ENCODE results near the gene HSH2D. TPM values are rescaled to one million over a fixed set of nuclear protein-coding genes. Genes with fewer than 3 reads are reported as not detected.

The HSH2D gene
- total RNA-seq, 4 donors from 2014 or later: 0.52 to 0.83 (median 0.75) TPM; not detected in 1

GRCh38 chr19:16135430-16136127 lies 7.9 kb upstream of the HSH2D start:
- H3K4me1 ChIP-seq: no peaks in the 10 kb centered on the region
- H3K27ac ChIP-seq (replicated peaks in 1 of 4): no peak overlapping the region
- H3K36me3 ChIP-seq: peaks cover 22 to 40% (median 35%) of the 10 kb centered on the region in 4 donors
- intact Hi-C loops (cut with DNase I): no loop called here
- no peak for TF ChIP-seq POLR2AphosphoS5 (IDR thresholded peaks at IDR 0.05)
- no peak for TF ChIP-seq CTCF (IDR thresholded peaks at IDR 0.05)
- TF ChIP-seq EP300 (IDR thresholded peaks at IDR 0.05): no peak
- no peak for TF ChIP-seq POLR2A (IDR thresholded peaks at IDR 0.05; ENCODE audit: low read depth)
- H3K4me3 ChIP-seq: no peak overlapping the region
- WGBS: 82% methylated on average over 4 of the region's 4 CpGs
- no peaks in the 10 kb centered on the region for H3K27me3 ChIP-seq
- no peaks in the 10 kb centered on the region for H3K9me3 ChIP-seq
- no peak for DNase-seq (ENCODE audit: extremely low spot score)

- peaks cover 22 to 32% (median 29%) of the 10 kb centered on the region in 4 donors for H3K36me3 ChIP-seq
- no peak overlapping the region for H3K4me3 ChIP-seq
- H3K27me3 ChIP-seq: no peaks in the 10 kb centered on the region
- H3K9me3 ChIP-seq: no peaks in the 10 kb centered on the region
- H3K4me1 ChIP-seq: no peaks in the 10 kb centered on the region
- 59% methylated on average over 16 of the region's 16 CpGs for WGBS
- TF ChIP-seq EP300 (IDR thresholded peaks at IDR 0.05) (no peak), POLR2AphosphoS5 (IDR thresholded peaks at IDR 0.05) (no peak), CTCF (IDR thresholded peaks at IDR 0.05) (no peak), POLR2A (IDR thresholded peaks at IDR 0.05; ENCODE audit: low read depth) (no peak)
- intact Hi-C loops (cut with DNase I): no loop called here
- DNase-seq (ENCODE audit: extremely low spot score): no peak
- H3K27ac ChIP-seq (replicated peaks in 1 of 4): no peak overlapping the region
Observed at GRCh38 chr19:16136185-16136999, 7.1 kb upstream of the HSH2D start.

GRCh38 chr19:16139752-16140151 lies 3.7 kb upstream of the HSH2D start:
- H3K36me3 ChIP-seq: no peaks in the 10 kb centered on the region

GRCh38 chr19:16141043-16141442 lies 2.4 kb upstream of the HSH2D start:
- no peaks in the 10 kb centered on the region for H3K4me1 ChIP-seq
- no peak for TF ChIP-seq EP300 (IDR thresholded peaks at IDR 0.05)
- TF ChIP-seq POLR2AphosphoS5 (IDR thresholded peaks at IDR 0.05): no peak
- TF ChIP-seq POLR2A (IDR thresholded peaks at IDR 0.05; ENCODE audit: low read depth): no peak
- no peak for TF ChIP-seq CTCF (IDR thresholded peaks at IDR 0.05)
- H3K36me3 ChIP-seq: no peaks in the 10 kb centered on the region
- H3K9me3 ChIP-seq: no peaks in the 10 kb centered on the region
- DNase-seq (ENCODE audit: extremely low spot score): no peak
- H3K4me3 ChIP-seq: no peak overlapping the region
- 78% methylated on average over 1 of the region's 4 CpGs for WGBS
- no peak overlapping the region for H3K27ac ChIP-seq (replicated peaks in 1 of 4)
- intact Hi-C loops (cut with DNase I): no loop called here
- peaks cover 0 to 15% (median 0%) of the 10 kb centered on the region in 4 donors for H3K27me3 ChIP-seq

More at GRCh38 chr19:16139752-16140151, 3.7 kb upstream of the HSH2D start:
- H3K4me1 ChIP-seq: no peaks in the 10 kb centered on the region
- no peak for DNase-seq (ENCODE audit: extremely low spot score)
- TF ChIP-seq POLR2AphosphoS5 (IDR thresholded peaks at IDR 0.05): no peak
- H3K9me3 ChIP-seq: no peaks in the 10 kb centered on the region
- H3K27ac ChIP-seq (replicated peaks in 1 of 4): no peak overlapping the region
- no peak overlapping the region for H3K4me3 ChIP-seq
- intact Hi-C loops (cut with DNase I): no loop called here
- WGBS: 79% methylated on average over 13 of the region's 13 CpGs
- H3K27me3 ChIP-seq: peaks cover 0 to 15% (median 0%) of the 10 kb centered on the region in 4 donors

- H3K9me3 ChIP-seq: no peaks in the 10 kb centered on the region
- H3K27me3 ChIP-seq: peaks cover 0 to 15% (median 0%) of the 10 kb centered on the region in 4 donors
- no peaks in the 10 kb centered on the region for H3K36me3 ChIP-seq
- no peak for DNase-seq (ENCODE audit: extremely low spot score)
- H3K4me3 ChIP-seq: no peak overlapping the region
- intact Hi-C loops (cut with DNase I): no loop called here
- WGBS: 79% methylated on average over 9 of the region's 9 CpGs
- TF ChIP-seq POLR2A (IDR thresholded peaks at IDR 0.05; ENCODE audit: low read depth) (no peak), EP300 (IDR thresholded peaks at IDR 0.05) (no peak), CTCF (IDR thresholded peaks at IDR 0.05) (no peak), POLR2AphosphoS5 (IDR thresholded peaks at IDR 0.05) (no peak)
- no peaks in the 10 kb centered on the region for H3K4me1 ChIP-seq
- H3K27ac ChIP-seq (replicated peaks in 1 of 4): no peak overlapping the region
Observed at GRCh38 chr19:16142032-16142580, 1.4 kb upstream of the HSH2D start.
